DOHH2 (cell line): ENCODE measurements around the gene SLC25A22.

ENCODE experiments used
- H3F3A ChIP-seq: fragments of 200-600 bp; sonication (generic), shearing (Covaris generic); 2 replicates; pipeline ENCODE4 v1.6.0; 2016; ENCODE audit warnings: antibody characterized with exemption, mild to moderate bottlenecking; ENCODE audit not compliant: control insufficient read depth, insufficient read depth
- H3K27ac ChIP-seq: fragments of 200-600 bp; sonication (generic); 2 replicates; pipeline ENCODE4 v1.5.1; 2014; ENCODE audit warnings: low read depth, mild to moderate bottlenecking, low read length, moderate library complexity
- H3K27me3 ChIP-seq: fragments of 200-600 bp; sonication (generic); 2 replicates; pipeline ENCODE4 v1.6.1; 2014; ENCODE audit warnings: mild to moderate bottlenecking, low read length, mixed read lengths; ENCODE audit not compliant: control insufficient read depth
- H3K36me3 ChIP-seq: fragments of 200-600 bp; sonication (generic); 2 replicates; pipeline ENCODE4 v1.6.1; 2014; ENCODE audit warnings: mild to moderate bottlenecking, low read length, moderate library complexity, mixed read lengths; ENCODE audit not compliant: control insufficient read depth
- H3K4me1 ChIP-seq: fragments of 200-600 bp; sonication (generic); 2 replicates; pipeline ENCODE4 v1.6.1; 2014; ENCODE audit warnings: mild to moderate bottlenecking, low read length, mixed read lengths; ENCODE audit not compliant: control insufficient read depth
- H3K4me2 ChIP-seq: fragments of 200-600 bp; sonication (generic); 2 replicates; pipeline ENCODE4 v1.6.0; 2014; ENCODE audit warnings: mild to moderate bottlenecking, low read length, moderate library complexity
- H3K4me3 ChIP-seq: fragments of 200-600 bp; sonication (generic); 2 replicates; pipeline ENCODE4 v1.5.1; 2014; ENCODE audit warnings: mild to moderate bottlenecking, low read length, mixed read lengths
- H3K79me2 ChIP-seq: fragments of 200-600 bp; sonication (generic); 2 replicates; pipeline ENCODE4 v1.6.1; 2014; ENCODE audit warnings: mild to moderate bottlenecking, low read length, mixed read lengths; ENCODE audit not compliant: control insufficient read depth
- H3K9me2 ChIP-seq: fragments of 200-600 bp; sonication (generic); replicated peaks from 2 replicates; pipeline ENCODE4 v1.6.1; 2014; ENCODE audit warnings: mild to moderate bottlenecking, low read length, mixed read lengths; ENCODE audit not compliant: control insufficient read depth
- H3K9me3 ChIP-seq: fragments of 200-600 bp; sonication (generic); 2 replicates; pipeline ENCODE4 v1.6.1; 2014; ENCODE audit warnings: antibody characterized with exemption, low read length, mixed read lengths; ENCODE audit not compliant: control insufficient read depth, insufficient read depth
- H4K20me1 ChIP-seq: fragments of 200-600 bp; sonication (generic); 2 replicates; pipeline ENCODE4 v1.6.0; 2014; ENCODE audit warnings: low read depth, mild to moderate bottlenecking, antibody characterized with exemption, low read length, moderate library complexity; ENCODE audit not compliant: control insufficient read depth, insufficient read depth
- EZH2phosphoT487 ChIP-seq: fragments of 200-600 bp; sonication (generic); IDR thresholded peaks from 2 replicates; pipeline ENCODE4 v1.6.1; 2017; ENCODE audit warnings: borderline replicate concordance, mild to moderate bottlenecking, antibody characterized with exemption, low read length, moderate library complexity, mixed read lengths
- TF ChIP-seq, protein P1 (sequence below): fragments of 200-600 bp; sonication (generic); IDR thresholded peaks from one replicate; pipeline ENCODE4 v1.5.1; 2014; ENCODE audit warnings: antibody characterized with exemption, mild to moderate bottlenecking, low read depth, low read length; ENCODE audit not compliant: poor library complexity, severe bottlenecking

SLC25A22 gene

DNA sequence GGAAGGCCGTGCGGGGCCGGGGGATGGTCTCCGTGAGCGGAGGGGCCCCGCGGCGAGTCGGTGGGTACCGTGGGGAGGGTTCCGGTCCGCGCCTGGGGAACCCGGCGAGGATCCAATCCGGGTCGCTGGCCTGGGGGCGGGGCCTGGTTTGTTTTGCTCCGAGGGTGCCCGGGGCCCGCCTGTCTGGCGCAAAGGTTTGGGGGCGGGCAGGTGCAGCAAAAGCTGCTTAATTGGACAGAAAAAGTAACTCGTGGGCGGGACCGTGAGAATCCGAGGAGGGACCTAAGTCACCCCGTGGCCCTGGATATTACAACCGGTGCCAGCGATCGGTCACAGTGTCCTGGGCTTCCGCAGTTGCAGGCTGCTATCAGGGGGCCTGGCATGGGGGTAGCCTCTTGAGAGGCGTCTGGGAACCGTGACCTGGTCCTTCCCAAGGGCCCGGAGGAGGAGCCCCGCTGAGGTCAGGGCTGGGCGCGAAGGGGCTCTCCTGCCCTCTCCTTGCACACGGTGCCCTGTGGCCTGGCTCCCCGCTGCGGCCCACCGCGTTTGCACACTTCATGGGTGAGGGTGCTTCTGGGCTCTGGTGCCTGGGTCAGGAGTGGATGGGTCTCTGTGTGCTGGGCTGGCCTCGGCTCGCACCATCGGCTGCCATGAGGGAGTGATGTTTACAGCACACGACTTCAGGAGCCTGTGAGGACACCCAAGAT, 22.0 kb upstream of the SLC25A22 start:
- TF ChIP-seq, protein P1, sequence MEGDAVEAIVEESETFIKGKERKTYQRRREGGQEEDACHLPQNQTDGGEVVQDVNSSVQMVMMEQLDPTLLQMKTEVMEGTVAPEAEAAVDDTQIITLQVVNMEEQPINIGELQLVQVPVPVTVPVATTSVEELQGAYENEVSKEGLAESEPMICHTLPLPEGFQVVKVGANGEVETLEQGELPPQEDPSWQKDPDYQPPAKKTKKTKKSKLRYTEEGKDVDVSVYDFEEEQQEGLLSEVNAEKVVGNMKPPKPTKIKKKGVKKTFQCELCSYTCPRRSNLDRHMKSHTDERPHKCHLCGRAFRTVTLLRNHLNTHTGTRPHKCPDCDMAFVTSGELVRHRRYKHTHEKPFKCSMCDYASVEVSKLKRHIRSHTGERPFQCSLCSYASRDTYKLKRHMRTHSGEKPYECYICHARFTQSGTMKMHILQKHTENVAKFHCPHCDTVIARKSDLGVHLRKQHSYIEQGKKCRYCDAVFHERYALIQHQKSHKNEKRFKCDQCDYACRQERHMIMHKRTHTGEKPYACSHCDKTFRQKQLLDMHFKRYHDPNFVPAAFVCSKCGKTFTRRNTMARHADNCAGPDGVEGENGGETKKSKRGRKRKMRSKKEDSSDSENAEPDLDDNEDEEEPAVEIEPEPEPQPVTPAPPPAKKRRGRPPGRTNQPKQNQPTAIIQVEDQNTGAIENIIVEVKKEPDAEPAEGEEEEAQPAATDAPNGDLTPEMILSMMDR = no peak
- no peak for TF ChIP-seq EZH2phosphoT487
- peak overlapping the region; percentile 73 for H3K4me3 ChIP-seq
- peaks cover 17% of the 10 kb centered on the region for H3K4me1 ChIP-seq
- H3K27me3 ChIP-seq = no peaks in the 10 kb centered on the region
- peaks cover 18% of the 10 kb centered on the region for H3K36me3 ChIP-seq
- no peaks in the 10 kb centered on the region for H3K9me2 ChIP-seq
- peaks cover 16% of the 10 kb centered on the region for H3K79me2 ChIP-seq
- H3K27ac ChIP-seq = peak overlapping the region; percentile 44
- H3F3A ChIP-seq = peaks cover 15% of the 10 kb centered on the region
- H4K20me1 ChIP-seq = peaks cover 11% of the 10 kb centered on the region
- peak overlapping the region; percentile 83 for H3K4me2 ChIP-seq
- no peaks in the 10 kb centered on the region for H3K9me3 ChIP-seq

DNA sequence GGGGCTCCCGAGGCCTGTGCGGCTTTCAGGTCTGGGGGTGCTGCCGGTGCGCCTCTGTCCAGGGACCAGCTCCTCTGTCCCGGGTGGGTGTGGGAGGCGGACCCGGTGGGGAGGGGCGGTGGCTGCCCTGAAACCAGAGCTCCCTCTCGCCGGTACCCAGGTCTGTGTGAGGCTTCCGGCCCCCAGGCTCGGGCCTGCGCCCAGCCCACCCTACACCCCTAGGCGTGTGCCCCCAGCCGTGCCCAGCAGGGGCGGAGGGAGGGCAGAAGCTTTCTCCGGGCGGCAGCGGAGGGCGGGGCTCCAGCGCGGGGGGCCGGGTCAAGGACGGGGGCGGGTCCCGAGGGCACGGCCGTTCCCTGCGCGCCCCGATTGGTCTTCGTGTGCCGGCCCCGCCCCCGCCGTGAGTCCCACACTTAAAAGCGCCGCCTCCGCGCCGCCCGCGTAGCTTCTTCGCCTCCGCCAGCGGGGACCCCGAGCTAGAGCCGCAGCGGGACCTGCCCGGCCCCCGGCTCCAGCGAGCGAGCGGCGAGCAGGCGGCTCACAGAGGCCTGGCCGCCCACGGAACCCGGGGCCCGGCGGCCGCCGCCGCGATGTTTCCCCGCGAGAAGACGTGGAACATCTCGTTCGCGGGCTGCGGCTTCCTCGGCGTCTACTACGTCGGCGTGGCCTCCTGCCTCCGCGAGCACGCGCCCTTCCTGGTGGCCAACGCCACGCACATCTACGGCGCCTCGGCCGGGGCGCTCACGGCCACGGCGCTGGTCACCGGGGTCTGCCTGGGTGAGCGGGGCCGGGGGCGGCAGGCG, 21.2 kb upstream of the SLC25A22 start:
- H3K4me2 ChIP-seq = peak overlapping the region; percentile 83
- TF ChIP-seq, protein P1 = no peak
- TF ChIP-seq EZH2phosphoT487 = no peak
- no peaks in the 10 kb centered on the region for H3K27me3 ChIP-seq
- H3K79me2 ChIP-seq = peaks cover 16% of the 10 kb centered on the region
- H3K9me3 ChIP-seq = no peaks in the 10 kb centered on the region
- H3K27ac ChIP-seq = peak overlapping the region; percentile 44
- peaks cover 17% of the 10 kb centered on the region; the same call in 1 of the 2 replicates for H3K36me3 ChIP-seq
- peak overlapping the region; percentile 73 for H3K4me3 ChIP-seq
- peaks cover 17% of the 10 kb centered on the region for H3K4me1 ChIP-seq
- peaks cover 11% of the 10 kb centered on the region for H4K20me1 ChIP-seq
- no peaks in the 10 kb centered on the region for H3K9me2 ChIP-seq
- H3F3A ChIP-seq = peaks cover 20% of the 10 kb centered on the region

DNA sequence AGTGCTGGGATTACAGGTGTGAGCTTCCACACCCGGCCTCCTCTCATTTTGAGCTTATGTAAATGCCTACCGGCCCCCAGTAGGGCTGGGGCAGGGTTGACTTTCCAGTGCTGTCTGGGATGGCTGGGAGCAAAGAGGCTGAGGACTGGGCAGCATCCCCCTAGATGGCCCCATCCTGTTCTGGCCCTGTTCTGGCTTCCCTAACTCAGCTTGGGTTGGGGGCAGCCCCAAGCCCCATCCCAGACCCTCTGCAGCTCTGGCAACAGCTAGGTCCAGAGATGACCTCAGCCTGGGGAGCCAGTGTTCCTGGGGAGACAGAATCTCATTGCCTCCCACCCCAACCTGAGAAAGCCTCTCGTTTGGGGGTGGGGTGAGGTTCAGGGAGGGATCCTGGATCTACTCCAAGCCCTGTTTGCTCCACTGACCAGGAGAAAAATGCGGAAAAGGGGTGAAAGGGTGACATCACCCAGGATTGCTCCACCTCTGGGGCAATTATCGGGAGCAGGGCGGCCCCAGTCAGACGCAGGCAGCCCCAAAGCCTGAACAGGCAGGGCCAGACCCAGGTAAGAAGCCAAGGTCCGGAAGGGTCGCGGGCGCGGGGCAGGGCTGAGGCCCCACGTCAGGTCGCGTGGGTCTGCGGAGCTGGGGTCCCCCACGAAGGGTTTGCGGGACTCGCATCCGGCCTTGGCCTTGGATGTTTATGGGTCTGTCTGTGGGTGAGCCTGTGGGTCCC, 20.5 kb upstream of the SLC25A22 start, which contains the start of gene PNPLA2:
PNPLA2 (plus strand) TSS at position 519 of the 733 bp plus-strand sequence. CDS start 805 bp downstream, outside the sequence.
- peak within 1 kb of the TSS; percentile 44 for H3K27ac ChIP-seq
- H3K79me2 ChIP-seq = peaks cover 16% of the 10 kb centered on the region
- peak within 1 kb of the TSS; percentile 73 for H3K4me3 ChIP-seq
- H3K9me3 ChIP-seq = no peaks in the 10 kb centered on the region
- peaks cover 18% of the 10 kb centered on the region for H3K36me3 ChIP-seq
- H3F3A ChIP-seq = peaks cover 26% of the 10 kb centered on the region
- H3K4me1 ChIP-seq = peaks cover 20% of the 10 kb centered on the region
- no peaks in the 10 kb centered on the region for H3K9me2 ChIP-seq
- H3K27me3 ChIP-seq = no peaks in the 10 kb centered on the region
- no peak for TF ChIP-seq EZH2phosphoT487
- TF ChIP-seq, protein P1 = no peak
- peak within 1 kb of the TSS; percentile 83 for H3K4me2 ChIP-seq
- H4K20me1 ChIP-seq = peaks cover 11% of the 10 kb centered on the region
